Activated naive CD4-positive, alpha-beta T cell (primary cell): ENCODE measurements around the gene ABCB1.
"Not testable (repeated sequence)": the region's sequence is repeated elsewhere in the genome, so short reads cannot be mapped to it uniquely, and the experiment has no call there.

ENCODE experiments used
- DNase-seq, 4 experiments: peaks; one replicate each; lab custom pipeline; 2025; lab: John Stamatoyannopoulos, UW

Gene ABCB1

GRCh38 chr7:87473192-87473591 is 127.5 kb downstream of the ABCB1 start:
- no peak for DNase-seq

- no peak for DNase-seq
These were observed 129.2 kb downstream of the ABCB1 start for GRCh38 chr7:87471473-87471872.

GRCh38 chr7:87469204-87469603 is 131.5 kb downstream of the ABCB1 start:
- not testable (repeated sequence) for DNase-seq

- not testable (repeated sequence) for DNase-seq
These were observed 135.2 kb downstream of the ABCB1 start for GRCh38 chr7:87465534-87465880.

GRCh38 chr7:87464830-87465533 is 135.7 kb downstream of the ABCB1 start:
- DNase-seq = not testable (repeated sequence)

- no peak for DNase-seq
These were observed 136.7 kb downstream of the ABCB1 start for GRCh38 chr7:87463982-87464381.

- DNase-seq = not testable (repeated sequence)
These were observed 140.2 kb downstream of the ABCB1 start for GRCh38 chr7:87460444-87460843.

GRCh38 chr7:87459941-87460340 is 140.7 kb downstream of the ABCB1 start:
- no peak for DNase-seq

GRCh38 chr7:87458148-87458547 is 142.5 kb downstream of the ABCB1 start:
- no peak for DNase-seq

- DNase-seq = no peak
These were observed 144.4 kb downstream of the ABCB1 start for GRCh38 chr7:87456247-87456646.
